Endothelial cell of umbilical vein (primary cell): Measurements from ENCODE around the gene NUDC. TPM values are rescaled to one million over a fixed set of nuclear protein-coding genes. Genes with fewer than 3 reads are reported as not detected.
"Not testable (repeated sequence)": the region's sequence is repeated elsewhere in the genome, so short reads cannot be mapped to it uniquely, and the experiment has no call there.

Experiments
- BruUV-seq: library from RNA; stranded (reverse); fragments of 400-500 nt; replicated peaks from 2 replicates; lab custom pipeline; 2021; lab: Mats Ljungman, UMichigan
- CTCF ChIA-PET: fragments of 300-600, 350-600 bp; sonication (Branson Sonifier 250); formaldehyde crosslinking; loops from one replicate; lab custom pipeline; 2021; ENCODE audit warnings: antibody characterized with exemption, inconsistent platforms; lab: Charles Lee
- POLR2A ChIA-PET: fragments of 300-600, 350-600 bp; sonication (Branson Sonifier 250); formaldehyde crosslinking; loops from one replicate; lab custom pipeline; 2021; ENCODE audit warnings: antibody characterized with exemption, inconsistent platforms; lab: Charles Lee
- DNase-seq: peaks from one replicate; pipeline ENCODE4 v3.0.0-alpha.2; 2011; ENCODE audit warnings: low read depth, low spot score
- FAIRE-seq: peaks from 2 replicates; lab custom pipeline; 2011; peaks lifted over from hg19 to GRCh38; lab: Jason Lieb, UNC
- H2AFZ ChIP-seq: 2 replicates; pipeline ENCODE4 v1.6.0; 2012; ENCODE audit warnings: low read depth, low read length, control low read depth, inconsistent platforms
- H3K27ac ChIP-seq: 2 replicates; pipeline ENCODE4 v1.5.1; 2011; ENCODE audit warnings: low read depth, mild to moderate bottlenecking, control low read depth, low read length, moderate library complexity; ENCODE audit not compliant: insufficient read depth
- H3K27me3 ChIP-seq, 2 experiments: 2 replicates each; pipeline versions ENCODE4 v1.6.0 to v1.6.1; 2011; ENCODE audit warnings: low read length in 2 of 2, mixed read lengths in 1 of 2; ENCODE audit not compliant: control insufficient read depth in 2 of 2, insufficient read depth in 2 of 2
- H3K36me3 ChIP-seq, 2 experiments: 2 replicates in 1 of 2; 3 replicates in 1 of 2; pipeline ENCODE4 v1.5.1; 2011; ENCODE audit warnings: low read length in 2 of 2, mild to moderate bottlenecking in 1 of 2, moderate library complexity in 1 of 2; ENCODE audit not compliant: control insufficient read depth in 2 of 2, insufficient read depth in 2 of 2; ENCODE audit errors: extremely low read depth in 1 of 2
- H3K4me1 ChIP-seq: 3 replicates; pipeline ENCODE4 v1.5.1; 2011; ENCODE audit warnings: mild to moderate bottlenecking, low read length; ENCODE audit not compliant: control insufficient read depth, insufficient read depth; ENCODE audit errors: extremely low read depth
- H3K4me2 ChIP-seq: 2 replicates; pipeline ENCODE4 v1.6.1; 2011; ENCODE audit warnings: low read length, control low read depth, mixed read lengths; ENCODE audit not compliant: insufficient read depth
- H3K4me3 ChIP-seq, 3 experiments: fragments of 200-600 bp in 1 of 3; sonication (generic), shearing (Covaris generic) in 1 of 3; replicated peaks in 1 of 3; 2 replicates each; pipeline ENCODE4 v1.5.1; 2011 to 2016; ENCODE audit warnings: control low read depth in 3 of 3, low read length in 3 of 3, mild to moderate bottlenecking in 2 of 3, inconsistent platforms in 1 of 3, low read depth in 1 of 3, moderate library complexity in 1 of 3; ENCODE audit not compliant: insufficient read depth in 1 of 3
- H3K79me2 ChIP-seq: 2 replicates; pipeline ENCODE4 v1.6.0; 2012; ENCODE audit warnings: low read length, inconsistent platforms; ENCODE audit not compliant: control insufficient read depth, insufficient read depth
- H3K9ac ChIP-seq: replicated peaks from 2 replicates; pipeline ENCODE3; 2011; ENCODE audit warnings: low read length, control low read depth; ENCODE audit not compliant: insufficient read depth; ENCODE audit errors: extremely low read depth
- H3K9me1 ChIP-seq: replicated peaks from 3 replicates; pipeline ENCODE4 v1.6.0; 2011; ENCODE audit warnings: mild to moderate bottlenecking, low read length; ENCODE audit not compliant: control insufficient read depth, insufficient read depth; ENCODE audit errors: extremely low read depth
- H3K9me3 ChIP-seq: replicated peaks from 2 replicates; pipeline ENCODE4 v1.5.1; 2012; ENCODE audit warnings: low read length, inconsistent platforms; ENCODE audit not compliant: control insufficient read depth, insufficient read depth
- H4K20me1 ChIP-seq: replicated peaks from 2 replicates; pipeline ENCODE3; 2011; ENCODE audit warnings: mild to moderate bottlenecking, low read length; ENCODE audit not compliant: control insufficient read depth, insufficient read depth; ENCODE audit errors: extremely low read depth
- EZH2 ChIP-seq: IDR thresholded peaks from 2 replicates; pipeline ENCODE4 v1.6.1; 2012; ENCODE audit warnings: borderline replicate concordance, low read depth, mild to moderate bottlenecking, moderate library complexity, low read length, inconsistent platforms; ENCODE audit not compliant: severe bottlenecking
- dilution Hi-C: fragments of 300-500 bp; cut with MboI; formaldehyde crosslinking; loops from one replicate; pipeline ENCODE4 v1.15.0; 2019; ENCODE audit warnings: low sequenced_read_pairs; ENCODE audit not compliant: extremely low pct_ligation_motif_present
- intact Hi-C: fragments of 100-400 bp; cut with micrococcal nuclease; formaldehyde crosslinking; loops from one replicate; pipeline ENCODE4 v1.10.0; 2022
- polyA plus RNA-seq, 4 experiments: library from polyadenylated mRNA; depleted of rRNA in 3 of 4; stranded (reverse) in 3 of 4; unstranded in 1 of 4; fragments of >200 nt; gene quantifications; 2 replicates each; pipeline versions ENCODE4 v1.2.1 to v1.2.3, GENCODE V29; 2011 to 2012; ENCODE audit warnings: missing spikeins in 1 of 4
- total RNA-seq: library from RNA; stranded (reverse); gene quantifications from 2 replicates; pipeline ENCODE4 v1.2.3, GENCODE V29; 2021

NUDC gene
- total and polyA plus RNA-seq, 2 donors (not counting 3 experiments of a cell fraction or from before 2014, with no cell fraction given), result 42.5 to 102 TPM

DNA sequence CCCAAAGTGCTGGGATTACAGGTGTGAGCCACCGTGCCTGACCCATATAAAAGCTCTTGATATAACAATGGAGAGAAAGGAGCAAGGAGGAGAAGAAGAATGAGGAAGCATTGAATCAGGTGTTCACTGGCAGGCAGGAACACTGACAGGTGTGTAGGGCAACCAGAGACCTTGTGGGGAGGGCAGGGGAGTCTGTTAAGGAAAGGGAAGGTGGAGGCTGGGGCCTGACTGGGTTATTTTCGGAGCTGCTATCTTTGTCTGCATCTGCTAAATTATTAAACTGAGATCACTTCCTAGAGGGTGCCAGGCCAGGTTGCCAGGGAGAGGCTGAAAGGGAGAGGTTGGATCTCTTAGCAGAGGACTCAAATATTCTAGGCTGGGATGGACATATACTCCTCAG is 65.1 kb downstream of the NUDC start:
- DNase-seq, result no peak
- Histone ChIP-seq H3K4me1 (peaks cover 16% of the 10 kb centered on the region), H3K9ac (no peak overlapping the region), H3K79me2 (no peaks in the 10 kb centered on the region), H3K36me3 (no peaks in the 10 kb centered on the region), H3K27ac (no peak overlapping the region), H2AFZ (no peak overlapping the region), H3K4me2 (no peak overlapping the region), H3K9me1 (no peaks in the 10 kb centered on the region), H3K9me3 (no peaks in the 10 kb centered on the region), H3K4me3 (no peak overlapping the region), H3K27me3 (peaks cover 2 to 8% of the 10 kb centered on the region in 2 experiments), H4K20me1 (no peaks in the 10 kb centered on the region)
- intact Hi-C loops, result no loop called here
- POLR2A ChIA-PET, result no interaction called here
- dilution Hi-C loops, result no loop called here
- BruUV-seq, result no TSS peak
- TF ChIP-seq EZH2, result no peak
- no peak for FAIRE-seq
- CTCF ChIA-PET, result interaction anchor here (1.1 to 3.1 kb wide), 7 partner anchors 8 to 125 kb away, joined by 3 to 12 read pairs (median 7); no protein-coding TSS in a partner anchor

DNA sequence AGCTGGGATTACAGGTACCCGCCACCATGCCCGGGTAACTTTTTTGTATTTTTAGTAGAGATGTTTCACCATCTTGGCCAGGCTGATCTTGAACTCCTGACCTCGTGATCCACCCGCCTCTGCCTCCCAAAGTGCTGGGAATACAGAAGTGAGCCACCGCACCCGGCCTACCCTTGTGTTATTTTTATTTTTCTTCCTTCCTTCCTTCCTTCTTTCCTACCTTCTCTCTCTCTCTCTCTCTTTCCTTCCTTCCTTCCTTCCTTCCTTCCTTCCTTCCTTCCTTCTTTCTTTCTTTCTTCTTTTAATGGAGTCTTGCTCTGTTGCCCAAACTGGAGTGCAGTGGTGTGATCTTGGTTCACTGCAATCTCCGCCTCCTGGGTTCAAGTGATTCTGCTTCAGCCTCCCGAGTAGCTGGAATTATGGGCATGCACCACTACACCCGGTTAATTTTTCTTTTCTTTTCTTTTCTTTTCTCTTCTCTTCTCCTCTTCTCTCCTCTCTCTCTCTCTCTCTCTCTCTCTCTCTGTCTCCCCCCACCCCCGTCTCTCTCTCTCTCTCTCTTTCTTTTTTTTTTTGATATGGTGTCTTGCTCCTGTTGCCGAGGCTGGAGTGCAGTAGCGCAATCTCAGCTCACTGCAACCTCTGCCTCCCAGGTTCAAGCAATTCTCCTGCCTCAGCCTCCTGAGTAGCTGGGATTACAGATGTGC is 68.0 kb downstream of the NUDC start:
- H3K4me1 ChIP-seq, result peaks cover 29% of the 10 kb centered on the region
- dilution Hi-C loops, BruUV-seq, H3K9me1 ChIP-seq, H3K79me2 ChIP-seq, H3K36me3 ChIP-seq, POLR2A ChIA-PET, H3K27me3 ChIP-seq, H3K9me3 ChIP-seq, H3K27ac ChIP-seq, H3K4me2 ChIP-seq, H3K9ac ChIP-seq, H4K20me1 ChIP-seq, DNase-seq, H3K4me3 ChIP-seq, H2AFZ ChIP-seq: not testable (repeated sequence)
- CTCF ChIA-PET, result interaction anchor here (0.7 to 1.7 kb wide), 4 partner anchors 8 to 57 kb away, joined by 3 to 10 read pairs (median 3); no protein-coding TSS in a partner anchor
- peak; percentile 44 for FAIRE-seq
- intact Hi-C loops, result loop anchor here (1.0 kb wide), 1 partner anchor 22 kb away; no protein-coding TSS in a partner anchor
